Activated CD4-positive, alpha-beta T cell treated with anti-CD3 and anti-CD28 coated beads, Interleukin-2, amount 50 U/mL, for 4 hours (primary cell): ENCODE results near the gene HCRT.

Experiments
- DNase-seq, 2 experiments: peaks; one replicate each; pipeline ENCODE4 v3.0.0-alpha.2; 2020

HCRT gene

DNA sequence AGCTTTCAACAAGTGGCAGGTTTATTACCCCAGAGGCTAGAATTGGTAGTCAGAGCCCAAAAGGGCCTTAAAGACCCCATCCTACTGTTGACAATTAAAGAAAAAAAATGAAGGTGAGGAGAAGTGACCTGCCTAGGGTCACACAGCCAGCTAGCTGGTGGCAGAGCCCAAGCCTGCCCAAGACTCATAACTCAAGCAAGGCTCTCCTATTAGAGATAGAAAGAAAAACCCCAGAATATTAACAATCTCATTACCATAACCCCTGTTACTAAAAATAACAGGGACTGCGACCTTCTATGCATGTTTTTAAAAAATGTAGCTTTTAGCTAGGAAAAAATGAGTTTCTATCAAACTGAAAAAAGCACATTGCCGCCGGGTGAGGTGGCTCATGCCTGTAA is 48.6 kb downstream of the HCRT start:
- no peak for DNase-seq

DNA sequence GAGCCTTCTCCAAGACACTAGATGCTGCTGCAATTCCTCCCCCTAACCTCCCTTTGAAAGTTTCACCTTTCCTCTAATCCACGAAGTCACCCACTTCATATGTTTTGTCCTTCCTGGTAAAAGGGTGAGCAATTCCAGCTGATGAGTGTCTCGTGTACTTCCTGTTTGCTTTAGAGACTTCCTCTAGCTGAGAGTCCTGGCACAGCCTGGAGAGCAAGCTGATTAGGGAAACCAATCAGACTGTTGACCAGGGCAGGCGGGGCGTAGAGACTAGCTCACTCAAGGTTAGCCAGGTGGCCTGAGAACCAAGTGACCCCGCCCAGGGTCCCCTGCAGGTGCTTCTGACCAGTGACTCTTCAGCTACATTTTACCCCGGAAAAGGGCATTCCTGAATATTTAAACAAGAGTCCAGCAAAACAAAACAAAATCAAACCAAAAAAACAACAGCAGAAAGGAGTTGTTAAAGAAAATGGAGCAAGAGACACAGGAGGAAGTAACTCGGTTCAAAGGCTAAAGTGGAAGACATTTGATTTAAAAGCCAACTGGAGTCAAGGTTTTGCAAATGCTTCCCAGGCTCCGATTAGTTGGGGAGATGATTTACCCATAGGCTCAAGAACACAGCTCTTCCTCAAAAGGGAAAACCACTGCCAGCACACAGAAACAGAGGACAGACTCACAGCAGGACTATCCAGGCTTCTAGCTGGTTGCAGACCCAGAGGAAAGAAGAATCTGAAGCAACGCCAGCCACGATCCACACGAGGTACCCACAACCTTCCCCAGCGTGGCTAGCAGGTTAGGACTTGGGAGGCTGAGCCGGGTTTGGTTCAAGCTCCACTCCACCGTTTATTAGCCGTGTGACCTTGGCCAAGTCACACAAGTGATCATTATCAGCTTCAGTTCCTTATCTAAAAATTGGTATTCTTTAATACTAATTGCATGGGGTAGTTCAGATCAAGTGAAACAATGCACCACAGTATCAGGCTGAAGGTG is 49.3 kb downstream of the HCRT start:
- no peak for DNase-seq

DNA sequence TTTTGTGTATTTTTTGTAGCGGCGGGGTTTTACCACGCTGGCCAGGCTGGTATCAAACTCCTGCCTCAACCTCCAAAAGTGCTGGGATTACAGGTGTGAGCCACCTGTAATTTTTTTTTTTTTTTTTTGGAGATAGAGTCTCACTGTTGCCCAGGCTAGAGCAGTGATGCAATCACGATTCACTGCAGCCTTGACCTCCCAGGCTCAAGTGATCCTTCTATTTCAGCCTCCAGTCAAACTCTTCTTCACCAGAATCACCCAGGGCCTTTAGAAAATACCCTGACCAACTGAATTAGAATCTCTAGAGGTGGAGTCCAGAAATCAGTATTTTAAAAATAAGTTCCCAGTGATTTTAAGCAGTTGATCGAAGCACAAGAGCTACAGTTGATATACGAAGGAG is 50.1 kb downstream of the HCRT start:
- no peak for DNase-seq
